ENCODE measurements around the gene PHETA2. TPM values are rescaled to one million over a fixed set of nuclear protein-coding genes. Genes with fewer than 3 reads are reported as not detected.

The PHETA2 gene, protein sequence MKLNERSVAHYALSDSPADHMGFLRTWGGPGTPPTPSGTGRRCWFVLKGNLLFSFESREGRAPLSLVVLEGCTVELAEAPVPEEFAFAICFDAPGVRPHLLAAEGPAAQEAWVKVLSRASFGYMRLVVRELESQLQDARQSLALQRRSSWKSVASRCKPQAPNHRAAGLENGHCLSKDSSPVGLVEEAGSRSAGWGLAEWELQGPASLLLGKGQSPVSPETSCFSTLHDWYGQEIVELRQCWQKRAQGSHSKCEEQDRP
- total RNA-seq, result 10.2 and 18.6 TPM in 2 replicates
- 22.6 TPM for polyA plus RNA-seq (2012)

DNA sequence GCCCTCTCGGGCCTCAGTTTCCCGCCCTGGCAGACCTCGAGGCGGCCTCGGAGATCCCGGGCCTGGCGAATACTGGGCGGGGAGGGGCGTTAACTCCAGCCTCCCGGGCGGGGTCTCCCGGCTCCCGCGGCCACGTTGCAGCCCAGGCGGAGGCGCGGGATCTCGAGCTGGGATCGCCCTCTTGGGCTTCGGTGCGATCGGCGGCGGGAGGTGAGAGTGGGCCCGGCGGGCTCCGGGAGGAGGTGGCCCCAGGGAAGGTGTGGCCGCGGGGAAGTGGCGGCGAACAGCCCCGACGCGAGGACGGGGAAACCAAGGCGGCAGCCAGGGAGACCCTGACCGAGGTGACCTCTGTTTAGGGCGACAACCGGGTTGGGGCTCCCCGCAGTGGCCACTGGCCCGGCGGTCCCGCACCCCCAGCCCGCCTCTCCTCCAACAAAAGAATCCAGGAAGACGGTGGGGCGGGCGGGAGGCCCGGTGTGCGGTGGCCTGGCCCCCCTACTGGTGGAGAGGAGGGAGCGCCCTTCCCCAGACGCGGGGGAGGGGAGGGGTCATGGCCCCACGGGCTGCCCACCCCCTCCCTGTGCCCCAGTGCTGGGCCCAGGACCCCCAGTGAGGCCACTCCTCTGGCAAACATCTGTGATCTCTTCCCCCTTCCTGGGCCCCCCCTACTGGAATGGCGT lies at the start of gene PHETA2:
Gene PHETA2, plus strand, starts transcription at position 117 of the 680 bp plus-strand sequence. CDS start 3,046 bp downstream, outside the sequence.
- peak; percentile 55 for DNase-seq (ENCODE audit: low read depth)

DNA sequence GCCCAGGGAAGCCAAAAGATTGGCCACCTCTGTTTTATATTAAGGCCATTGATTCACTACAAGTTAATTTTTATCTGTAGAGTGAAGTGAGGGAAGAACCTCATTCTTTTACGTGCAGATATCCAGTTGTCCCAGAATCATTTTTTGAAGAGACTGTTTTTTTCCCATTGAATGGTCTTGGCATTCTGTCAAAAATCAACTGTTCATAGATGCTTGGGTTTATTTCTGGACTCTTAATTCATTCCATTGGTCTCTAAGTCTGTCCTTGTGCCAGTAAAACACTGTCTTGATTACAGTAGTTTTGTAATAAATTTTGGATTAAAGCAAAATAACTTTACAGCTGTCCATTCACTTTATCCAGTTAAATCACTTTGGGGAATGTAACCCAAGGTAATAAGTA lies 48.6 kb upstream of the PHETA2 start:
- DNase-seq (ENCODE audit: low read depth), result peak; percentile 12

DNA sequence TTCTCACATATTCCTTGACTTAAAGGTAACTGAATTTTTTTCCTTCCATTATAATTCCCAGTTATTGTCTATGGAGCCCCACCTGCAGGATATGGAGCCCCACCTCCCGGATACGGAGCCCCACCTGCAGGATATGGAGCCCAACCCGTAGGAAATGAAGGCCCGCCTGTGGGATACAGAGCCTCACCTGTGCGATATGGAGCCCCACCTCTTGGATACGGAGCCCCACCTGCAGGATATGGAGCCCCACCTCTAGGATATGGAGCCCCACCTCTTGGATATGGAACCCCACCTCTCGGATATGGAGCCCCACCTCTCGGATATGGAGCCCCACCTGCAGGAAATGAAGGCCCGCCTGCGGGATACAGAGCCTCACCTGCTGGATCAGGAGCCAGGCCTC lies 47.3 kb upstream of the PHETA2 start:
- DNase-seq (ENCODE audit: low read depth), result no peak

DNA sequence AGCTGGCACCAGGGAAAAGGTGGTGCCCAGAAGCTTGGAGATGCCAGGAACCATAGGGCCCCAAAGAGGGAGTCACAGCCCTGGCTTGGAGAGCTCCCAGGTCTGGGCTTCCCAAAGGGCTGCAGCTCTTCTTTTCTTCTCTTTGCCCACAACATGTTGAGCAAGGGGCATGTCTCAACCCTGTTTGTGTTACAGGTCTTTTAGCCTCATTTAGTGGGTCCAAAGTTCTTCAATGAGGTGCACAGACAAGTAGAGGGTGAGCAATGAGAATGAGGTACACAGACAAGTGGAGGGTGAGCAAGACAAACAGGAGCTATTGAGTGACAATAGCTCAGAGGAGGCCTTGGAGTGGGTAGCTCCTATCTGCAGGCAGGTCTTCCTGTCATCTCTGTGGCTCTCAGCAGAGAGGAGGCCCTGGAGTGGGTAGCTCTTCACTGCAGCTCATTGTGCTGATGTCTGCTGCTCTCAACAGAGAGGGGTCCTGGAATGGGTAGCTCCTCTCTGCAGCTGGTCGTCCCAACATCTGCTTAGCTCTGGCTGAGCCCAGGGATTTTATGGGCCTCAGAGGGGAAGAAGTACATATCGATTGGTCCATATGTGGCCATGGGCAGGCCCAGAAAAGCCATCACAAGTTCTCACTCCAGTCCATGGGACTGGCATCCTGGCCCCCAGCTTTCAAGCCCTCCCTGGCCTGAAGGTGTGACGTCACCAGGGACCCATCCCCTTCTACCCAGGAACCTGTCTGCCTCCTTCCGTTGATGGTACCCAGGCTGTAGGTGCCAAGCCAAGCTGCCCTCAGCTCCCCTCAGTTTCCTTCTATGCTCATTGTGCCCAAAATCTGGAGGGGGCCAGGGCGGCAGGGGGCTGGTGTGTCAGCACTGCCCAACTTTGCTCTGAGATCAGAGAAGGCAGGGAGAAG lies 40.5 kb upstream of the PHETA2 start:
- DNase-seq (ENCODE audit: low read depth), result no peak

DNA sequence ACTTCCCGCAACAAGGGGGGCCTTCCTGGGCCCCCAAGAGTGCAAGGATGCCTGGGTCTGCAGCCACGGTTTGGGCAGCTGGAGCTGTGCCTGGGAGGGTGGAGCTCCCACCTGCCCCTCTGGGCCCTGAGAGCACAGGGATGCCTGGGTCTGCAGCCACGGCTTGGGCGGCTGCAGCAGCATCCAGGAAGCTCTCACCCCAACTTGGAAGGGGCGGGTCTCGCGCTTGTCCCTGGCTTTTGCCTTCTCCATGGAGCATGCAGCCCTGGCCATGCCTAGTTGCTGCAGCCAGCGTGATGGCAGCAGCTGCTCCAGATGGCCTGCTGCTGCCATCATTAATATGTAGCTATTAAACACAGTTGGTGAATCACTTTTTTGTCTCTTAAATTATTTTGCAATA lies 38.8 kb upstream of the PHETA2 start:
- no peak for DNase-seq (ENCODE audit: low read depth)

DNA sequence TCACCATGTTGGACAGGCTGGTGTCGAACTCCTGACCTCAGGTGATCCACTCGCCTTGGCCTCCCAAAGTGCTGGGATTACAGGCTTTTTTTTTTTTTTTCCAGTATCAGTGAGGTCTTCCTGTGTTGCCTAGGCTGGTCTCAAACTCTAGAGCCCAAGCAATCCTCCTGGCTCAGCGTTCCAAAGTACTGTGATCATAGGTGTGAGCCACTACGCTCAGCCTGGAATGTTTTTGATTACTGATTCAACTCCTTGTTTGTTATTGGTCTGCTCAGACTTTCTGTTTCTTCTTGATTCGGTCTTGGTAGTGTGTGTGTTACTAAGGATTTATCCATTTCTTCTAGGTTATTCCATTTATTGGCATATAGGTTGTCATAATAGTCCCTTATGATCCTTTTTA lies 34.8 kb upstream of the PHETA2 start:
- no peak for DNase-seq (ENCODE audit: low read depth)

DNA sequence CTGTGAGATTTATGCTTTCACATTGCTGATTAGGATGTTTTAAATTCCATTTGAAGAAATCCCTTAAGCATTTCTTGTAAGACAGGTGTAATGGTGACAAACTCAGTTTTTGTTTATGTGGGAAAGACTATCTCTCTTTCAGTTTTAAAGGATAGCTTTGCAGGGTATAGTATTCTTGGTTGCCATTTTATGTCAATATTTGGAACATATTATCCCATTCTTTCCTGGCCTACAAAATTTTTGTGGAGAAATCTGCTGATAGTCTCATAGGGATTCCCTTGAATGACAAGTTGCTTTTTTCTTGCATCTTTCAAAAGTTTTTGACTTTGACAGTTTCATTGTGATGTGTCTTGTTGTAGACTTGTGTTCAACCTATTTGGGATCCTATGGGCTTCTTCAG lies 32.3 kb upstream of the PHETA2 start:
- DNase-seq (ENCODE audit: low read depth), result no peak

DNA sequence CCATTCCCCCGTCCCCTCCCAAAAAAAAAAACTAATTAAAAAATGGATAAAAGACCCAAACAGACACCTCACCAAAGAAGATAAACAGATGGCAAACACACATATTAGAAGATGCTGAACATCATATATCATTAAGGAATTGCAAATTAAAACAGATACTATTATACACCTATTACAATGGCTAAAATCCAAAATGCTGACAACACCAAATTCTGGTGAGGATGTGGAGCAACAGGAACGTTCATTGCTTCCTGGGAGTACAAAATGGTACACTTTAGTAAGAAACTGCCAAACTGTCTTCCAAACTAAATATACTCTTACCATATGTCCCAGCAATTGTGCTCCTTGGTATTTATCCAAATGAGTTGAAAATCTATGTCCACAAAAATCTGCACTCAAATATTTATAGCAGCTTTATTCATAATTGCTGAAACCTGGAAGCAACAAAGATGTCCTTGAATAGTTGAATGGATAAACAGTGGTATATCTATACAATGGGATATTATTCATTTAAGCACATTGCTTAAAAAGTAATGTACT lies 23.3 kb upstream of the PHETA2 start:
- DNase-seq (ENCODE audit: low read depth), result no peak

DNA sequence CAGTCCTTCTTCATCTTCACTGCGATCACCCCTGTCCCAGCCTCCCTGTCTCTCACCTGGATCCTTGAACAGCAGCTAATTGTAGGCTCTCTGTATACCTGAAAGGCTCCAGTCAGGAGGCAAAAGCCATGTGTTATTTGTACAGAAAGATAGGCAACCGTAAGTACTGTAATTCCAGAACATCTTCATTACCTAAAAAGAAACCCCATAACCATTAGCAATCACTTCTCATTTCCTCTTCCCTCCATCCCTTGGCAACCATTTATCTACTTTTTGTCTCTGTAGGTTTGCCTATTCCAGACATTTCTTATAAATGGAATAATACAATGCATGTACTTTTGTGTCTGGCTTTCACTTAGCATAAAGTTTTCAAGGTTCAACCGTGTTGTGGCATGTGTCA lies 21.3 kb upstream of the PHETA2 start:
- DNase-seq (ENCODE audit: low read depth), result no peak

DNA sequence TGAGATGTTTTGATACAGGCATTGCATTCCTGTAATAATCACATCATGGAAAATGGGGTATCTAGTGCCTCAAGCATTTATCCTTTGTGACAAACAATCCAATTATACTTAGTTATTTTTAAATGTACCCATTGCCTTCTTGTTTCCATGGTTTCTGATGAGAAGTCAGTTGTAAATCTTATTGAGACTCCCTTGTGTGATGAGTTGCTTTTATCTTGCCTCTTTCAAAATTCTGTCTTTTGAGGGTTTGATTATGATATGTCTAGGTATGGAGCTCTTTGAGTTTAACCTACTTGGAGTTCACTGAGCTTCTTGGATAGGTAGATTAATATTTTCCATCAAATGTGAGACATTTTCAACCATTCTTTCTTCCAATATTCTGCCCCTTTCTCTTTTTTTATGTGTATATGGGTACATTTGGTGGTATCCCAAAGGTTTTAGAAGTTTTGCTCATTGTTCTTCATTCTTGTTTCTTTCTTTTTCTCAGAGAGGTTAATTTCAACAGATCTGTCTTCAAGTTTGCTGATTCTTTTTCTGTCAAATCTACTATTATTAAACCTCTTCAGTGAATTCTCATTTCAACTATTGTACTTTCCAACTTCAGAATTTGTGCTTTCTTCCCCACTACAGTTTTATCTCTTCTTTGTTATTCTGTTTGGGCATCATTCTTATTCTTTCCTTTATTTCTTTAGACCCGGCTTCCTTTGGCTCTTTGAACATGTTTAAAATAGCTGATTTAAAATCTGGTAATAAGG lies 17.1 kb upstream of the PHETA2 start:
- no peak for DNase-seq (ENCODE audit: low read depth)

DNA sequence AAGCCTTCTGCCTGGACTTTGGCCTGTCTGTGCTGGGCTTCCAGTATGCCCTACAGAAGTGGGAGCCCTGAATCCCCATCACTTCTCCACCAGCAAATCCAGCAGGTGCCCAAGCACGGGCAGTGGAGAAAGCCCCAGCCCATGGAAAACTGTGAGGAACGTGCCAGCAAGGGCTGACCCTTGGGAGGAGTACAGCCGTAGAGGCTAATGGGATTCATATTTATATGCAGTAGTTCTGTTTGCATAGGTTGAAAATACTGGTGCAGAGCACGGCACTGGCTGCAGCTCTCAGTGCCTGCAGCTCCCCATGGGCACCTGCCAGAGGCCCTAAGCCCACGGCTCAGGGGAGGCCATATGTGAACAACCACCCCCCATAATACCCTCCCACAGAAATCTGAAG lies 13.6 kb upstream of the PHETA2 start:
- no peak for DNase-seq (ENCODE audit: low read depth)

DNA sequence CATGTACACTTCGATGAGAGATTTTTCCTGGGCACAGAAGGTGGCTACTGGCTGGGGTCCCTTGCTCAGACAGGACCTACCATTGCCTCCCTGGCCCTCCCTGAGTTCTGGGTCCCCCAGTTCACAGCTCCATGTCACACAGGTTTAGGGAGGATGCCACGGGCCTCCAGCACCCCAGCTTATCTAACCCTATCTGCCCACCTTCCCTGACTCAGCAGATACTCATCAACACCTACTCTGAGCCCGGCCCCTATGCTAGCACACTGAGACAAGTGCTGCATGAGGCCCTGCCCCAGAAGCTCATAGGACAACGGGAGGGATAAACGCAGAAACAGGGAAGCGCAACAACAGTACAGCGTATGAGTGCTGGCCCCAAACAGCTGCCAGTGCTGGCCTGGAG lies 13.0 kb upstream of the PHETA2 start:
- no peak for DNase-seq (ENCODE audit: low read depth)

DNA sequence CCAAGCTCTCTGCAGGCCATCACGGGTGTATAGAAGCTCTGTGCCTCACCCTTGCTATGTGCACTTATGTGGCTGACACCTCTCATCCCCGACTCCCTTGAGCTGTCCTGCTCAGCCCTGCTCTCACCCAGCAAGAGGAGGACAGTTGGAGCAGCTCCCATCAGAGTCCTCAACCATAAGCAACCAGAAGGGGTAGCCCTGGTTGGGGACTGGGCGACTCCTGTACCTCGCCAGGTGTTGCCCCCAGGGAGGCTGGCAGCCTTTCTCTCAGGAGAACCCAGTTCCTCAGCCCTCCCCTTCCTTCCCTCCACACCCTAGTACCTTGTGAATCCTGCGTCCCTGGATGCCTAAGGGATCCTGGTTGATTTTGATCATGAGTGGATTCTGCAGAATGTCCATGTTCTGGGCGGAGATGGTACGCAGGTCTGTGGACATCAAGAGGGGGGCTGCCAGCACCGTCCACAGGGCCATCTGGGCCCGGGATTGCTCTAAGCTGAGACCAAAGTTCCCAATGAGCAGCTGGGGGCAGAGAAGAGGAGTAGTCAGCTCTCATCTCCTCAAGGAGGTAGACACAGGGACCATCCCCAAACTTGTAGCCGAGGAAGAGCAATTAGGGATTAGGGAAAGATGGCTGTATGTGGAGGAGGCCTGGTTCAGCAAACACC lies 11.4 kb upstream of the PHETA2 start:
- no peak for DNase-seq (ENCODE audit: low read depth)

DNA sequence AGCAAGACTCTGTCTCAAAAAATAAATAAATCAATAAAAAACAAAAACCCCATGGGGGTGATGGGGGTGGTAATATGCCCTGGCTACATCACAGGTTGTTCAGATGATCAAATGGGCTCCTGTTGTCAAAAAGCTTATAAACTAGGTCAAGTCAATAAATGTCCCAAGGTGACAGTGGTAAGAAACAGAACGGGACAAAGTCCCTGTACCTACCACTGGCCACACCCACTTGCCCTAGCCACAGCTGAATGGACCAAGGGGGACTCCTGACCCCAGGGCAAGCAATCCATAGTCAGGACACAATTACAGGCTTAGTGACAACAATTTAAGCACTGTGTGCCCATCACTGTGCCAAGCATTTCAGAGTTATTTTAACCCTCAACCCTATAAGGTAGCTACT lies 9.4 kb upstream of the PHETA2 start:
- DNase-seq (ENCODE audit: low read depth), result no peak

DNA sequence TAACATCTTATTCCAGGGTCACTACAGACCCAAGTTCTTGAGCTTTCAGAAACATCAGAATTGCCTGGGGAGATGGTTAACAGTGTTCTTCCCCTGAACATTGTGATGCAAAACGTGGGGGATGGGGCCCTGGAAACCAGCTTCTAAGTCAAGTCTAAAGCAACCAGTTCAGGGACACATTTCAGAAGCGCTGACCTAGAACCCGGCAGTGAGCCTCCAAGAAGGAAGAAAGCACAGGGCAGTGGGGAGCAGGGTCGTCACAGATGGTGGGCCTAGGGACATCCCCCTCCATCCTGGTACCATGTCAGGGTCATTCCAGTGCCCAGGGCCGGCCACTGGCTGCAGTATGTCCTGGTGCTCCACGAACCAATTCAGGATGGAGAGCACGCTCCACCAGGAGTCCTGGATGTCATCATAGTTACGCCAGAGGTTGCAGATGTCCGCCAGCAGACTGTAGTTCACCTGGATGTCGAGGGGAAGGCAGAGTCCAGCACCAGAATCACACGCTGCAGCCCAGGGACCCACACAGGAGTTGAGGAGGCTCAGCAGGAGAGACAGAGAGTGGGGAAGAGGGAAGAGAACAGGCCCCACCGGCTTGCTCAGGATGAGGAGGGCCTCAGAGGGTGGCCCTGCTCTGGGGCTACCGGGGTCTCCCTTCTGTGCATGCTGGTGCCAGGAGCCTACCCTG lies 8.5 kb upstream of the PHETA2 start:
- DNase-seq (ENCODE audit: low read depth), result no peak

DNA sequence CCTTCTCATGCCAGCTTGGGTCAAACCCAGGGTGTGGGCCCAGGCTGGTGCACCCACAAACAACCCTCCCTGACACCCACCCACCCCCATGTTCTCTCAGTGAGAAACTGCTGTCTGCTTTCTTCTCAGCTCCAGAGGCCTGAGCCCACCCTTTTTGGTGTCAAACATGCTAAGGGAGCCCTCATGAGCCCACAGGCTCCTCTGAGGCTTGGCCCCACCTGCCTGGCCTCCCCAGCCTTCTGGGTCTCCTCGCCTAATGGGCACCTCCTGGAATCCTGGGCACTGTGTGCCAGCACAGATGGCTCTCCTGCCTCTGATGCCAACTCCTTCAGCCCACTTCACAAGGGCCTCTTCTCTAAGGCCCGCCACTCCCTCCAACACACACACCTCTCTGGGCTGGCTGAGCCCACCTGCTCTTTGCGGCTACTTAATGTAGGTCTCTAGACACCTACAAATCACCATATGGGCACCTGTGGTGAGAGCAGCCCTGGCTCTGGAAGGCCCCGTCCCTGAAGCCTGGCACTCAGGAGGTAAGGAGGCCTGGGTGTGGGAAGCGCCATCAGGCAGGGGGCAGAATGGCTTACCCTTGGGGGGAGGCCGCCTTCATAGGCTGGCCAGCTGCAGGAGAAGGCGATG lies 7.8 kb upstream of the PHETA2 start:
- no peak for DNase-seq (ENCODE audit: low read depth)

DNA sequence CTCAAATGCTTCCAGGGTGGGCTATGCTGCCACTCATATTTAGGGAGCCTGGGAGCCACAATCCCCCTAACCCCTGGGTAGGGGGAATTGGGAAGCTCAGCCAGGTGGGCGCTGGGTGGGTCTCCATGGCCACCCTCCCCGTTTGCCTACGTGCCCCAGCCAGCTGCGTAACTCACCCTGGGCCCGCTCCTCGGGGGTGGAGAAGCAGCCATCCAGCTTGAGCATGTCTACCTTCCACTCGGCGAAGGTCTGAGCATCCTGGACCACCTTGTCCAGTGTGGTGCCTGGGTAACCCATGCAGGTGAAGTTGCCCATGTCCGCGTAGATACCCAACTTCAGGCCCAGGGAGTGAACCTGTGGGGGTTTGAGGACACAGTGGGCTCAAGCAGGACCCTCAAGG lies 7.1 kb upstream of the PHETA2 start:
- DNase-seq (ENCODE audit: low read depth), result no peak

DNA sequence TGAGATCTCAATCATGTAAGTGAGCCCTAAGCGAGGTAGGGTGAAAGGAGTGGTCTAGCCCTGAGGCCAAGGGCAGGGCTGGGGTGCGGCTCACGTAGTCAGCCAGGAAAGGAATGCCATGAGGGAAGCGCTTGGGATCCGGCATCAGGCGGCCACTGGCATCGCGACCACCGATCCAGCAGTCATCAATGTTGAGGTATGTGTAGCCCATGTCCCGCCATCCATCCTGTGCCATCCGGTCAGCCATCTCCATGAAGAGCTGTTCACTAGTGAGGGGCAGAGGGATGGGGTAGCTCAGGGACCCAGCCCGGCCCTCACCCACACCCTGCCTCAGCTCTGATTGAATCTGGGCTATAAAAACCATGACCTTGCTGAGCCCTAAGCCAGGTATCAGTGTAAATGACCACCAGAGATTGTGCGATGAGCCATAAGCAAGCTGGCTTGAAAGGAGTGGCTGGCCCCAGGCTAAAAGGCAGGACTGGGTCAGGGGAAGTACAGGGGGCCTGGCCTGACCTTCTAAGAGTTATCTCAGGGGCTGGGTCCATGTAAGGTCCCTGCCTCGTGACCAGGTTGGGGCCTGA lies 6.3 kb upstream of the PHETA2 start:
- DNase-seq (ENCODE audit: low read depth), result no peak

DNA sequence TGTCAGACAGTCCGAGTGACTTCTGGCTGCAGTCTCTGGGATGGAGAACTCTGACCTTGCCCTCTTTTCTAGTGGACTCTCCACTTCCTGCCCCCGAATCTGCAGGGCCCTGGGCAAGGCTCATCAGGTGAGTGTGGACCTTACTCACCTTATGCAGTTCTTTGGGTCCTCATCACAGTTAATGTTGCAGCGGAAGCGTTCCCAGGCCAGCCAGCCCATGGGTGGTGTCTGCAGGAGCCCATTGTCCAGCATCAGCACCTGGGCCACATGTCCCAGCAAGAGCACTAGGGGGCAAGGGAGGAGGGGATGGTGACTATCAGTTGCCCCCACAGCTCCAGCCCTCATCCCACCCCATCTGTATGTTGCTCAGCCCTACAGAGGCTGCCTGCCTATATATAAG lies 5.8 kb upstream of the PHETA2 start:
- no peak for DNase-seq (ENCODE audit: low read depth)
